ENCODE results near the gene DCAF15. TPM values are rescaled to one million over a fixed set of nuclear protein-coding genes. Genes with fewer than 3 reads are reported as not detected.

Gene DCAF15
- total and polyA plus RNA-seq, 3 donors from 2014 or later = 79.3 to 151 (median 82.6) TPM

DNA sequence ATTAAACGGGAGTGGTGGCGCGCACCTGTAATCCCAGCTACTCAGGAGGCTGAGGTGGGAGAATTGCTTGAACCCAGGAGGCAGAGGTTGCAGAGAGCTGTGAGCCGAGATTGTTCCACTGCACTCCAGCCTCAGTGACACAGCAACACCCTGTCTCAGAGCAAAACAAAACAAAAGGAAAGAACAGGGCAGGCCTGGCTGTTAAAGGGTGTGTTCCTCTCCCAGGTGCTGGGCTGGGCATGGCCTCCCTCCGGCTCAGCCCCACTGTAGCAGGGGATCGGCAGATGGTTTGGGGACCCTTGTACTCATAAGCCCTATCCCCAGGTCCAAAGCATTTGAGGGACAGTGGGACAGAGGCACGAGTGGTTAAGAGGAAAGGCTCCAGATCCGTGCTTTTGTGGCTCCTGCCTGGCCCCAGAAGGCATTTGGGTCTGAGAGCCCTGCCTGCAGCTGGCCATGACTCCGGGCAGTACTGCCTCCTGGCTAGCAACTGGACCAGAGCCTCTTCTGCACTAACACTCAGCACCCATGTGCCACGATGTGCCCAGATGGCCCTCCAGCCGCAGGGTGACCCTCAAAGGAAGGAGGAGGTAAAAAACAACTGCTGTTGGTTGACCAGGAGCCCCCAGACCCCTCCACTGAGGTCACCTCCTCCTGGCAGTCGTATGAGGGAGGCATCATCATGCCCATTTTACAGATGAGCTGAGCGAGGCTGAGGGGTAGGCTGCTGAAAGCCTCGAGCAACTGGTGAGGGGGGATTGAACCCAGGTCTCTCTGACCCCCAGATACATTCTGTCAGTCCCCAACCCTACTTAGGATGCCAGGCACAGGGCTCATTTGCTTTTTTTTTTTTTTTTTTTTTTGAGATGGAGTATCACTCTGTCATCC is 43.8 kb downstream of the DCAF15 start:
- Histone ChIP-seq H3K4me3 (no peak overlapping the region), H3K27ac (no peak overlapping the region), H3K4me1 (peaks cover 5% of the 10 kb centered on the region), H3K9me3 (no peaks in the 10 kb centered on the region), H3K36me3 (ENCODE audit: low read depth, missing control alignments) (no peaks in the 10 kb centered on the region), H3K27me3 (no peaks in the 10 kb centered on the region)
- intact Hi-C loops (cut with DNase I; ENCODE audit: low total_unique reads) = no loop called here
- no peak for TF ChIP-seq POLR2A (IDR thresholded peaks at IDR 0.05)
- TF ChIP-seq, protein P1, sequence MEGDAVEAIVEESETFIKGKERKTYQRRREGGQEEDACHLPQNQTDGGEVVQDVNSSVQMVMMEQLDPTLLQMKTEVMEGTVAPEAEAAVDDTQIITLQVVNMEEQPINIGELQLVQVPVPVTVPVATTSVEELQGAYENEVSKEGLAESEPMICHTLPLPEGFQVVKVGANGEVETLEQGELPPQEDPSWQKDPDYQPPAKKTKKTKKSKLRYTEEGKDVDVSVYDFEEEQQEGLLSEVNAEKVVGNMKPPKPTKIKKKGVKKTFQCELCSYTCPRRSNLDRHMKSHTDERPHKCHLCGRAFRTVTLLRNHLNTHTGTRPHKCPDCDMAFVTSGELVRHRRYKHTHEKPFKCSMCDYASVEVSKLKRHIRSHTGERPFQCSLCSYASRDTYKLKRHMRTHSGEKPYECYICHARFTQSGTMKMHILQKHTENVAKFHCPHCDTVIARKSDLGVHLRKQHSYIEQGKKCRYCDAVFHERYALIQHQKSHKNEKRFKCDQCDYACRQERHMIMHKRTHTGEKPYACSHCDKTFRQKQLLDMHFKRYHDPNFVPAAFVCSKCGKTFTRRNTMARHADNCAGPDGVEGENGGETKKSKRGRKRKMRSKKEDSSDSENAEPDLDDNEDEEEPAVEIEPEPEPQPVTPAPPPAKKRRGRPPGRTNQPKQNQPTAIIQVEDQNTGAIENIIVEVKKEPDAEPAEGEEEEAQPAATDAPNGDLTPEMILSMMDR (IDR thresholded peaks at IDR 0.05) = no peak
- WGBS, 2 donors = 85% methylated on average over 12 to 14 of the region's 14 CpGs
- no peak for DNase-seq

DNA sequence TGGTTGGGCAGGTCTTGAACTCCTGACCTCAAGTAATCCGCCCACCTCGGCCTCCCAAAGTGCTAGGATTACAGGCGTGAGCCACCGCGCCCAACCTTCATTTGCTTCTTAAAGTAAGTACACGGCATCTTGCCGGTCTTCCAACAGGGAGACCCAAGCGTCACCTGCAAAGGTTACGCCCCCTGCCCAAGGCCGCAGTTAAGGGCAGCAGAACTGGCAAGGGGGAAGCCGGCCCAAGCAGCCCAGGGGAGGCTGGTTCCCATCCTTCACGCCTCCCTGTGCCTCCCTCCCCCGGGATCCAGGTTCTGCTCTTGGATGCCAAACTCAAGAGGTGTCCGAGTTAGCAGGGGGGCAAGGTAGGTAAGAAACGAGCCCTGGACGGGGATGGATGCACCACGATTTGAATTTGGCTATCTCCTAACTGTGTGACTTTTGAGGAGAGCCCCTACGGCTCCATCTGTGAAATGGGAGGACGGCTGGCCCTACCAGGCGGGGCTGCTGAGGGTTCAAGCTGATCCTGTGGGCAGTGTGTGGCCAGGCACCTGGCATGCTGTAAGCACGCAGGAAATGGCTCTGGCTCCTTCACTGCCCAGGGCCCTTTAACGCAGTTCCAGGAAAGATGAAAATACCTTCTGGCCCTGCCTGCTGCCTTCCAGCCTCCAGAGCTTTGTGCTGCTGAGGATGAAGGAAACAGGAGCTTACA is 44.8 kb downstream of the DCAF15 start:
- intact Hi-C loops (cut with DNase I; ENCODE audit: low total_unique reads) = no loop called here
- no peak for DNase-seq
- no peak overlapping the region for H3K27ac ChIP-seq
- H3K27me3 ChIP-seq = no peaks in the 10 kb centered on the region
- H3K4me3 ChIP-seq = no peak overlapping the region
- H3K9me3 ChIP-seq = no peaks in the 10 kb centered on the region
- H3K4me1 ChIP-seq = no peaks in the 10 kb centered on the region
- no peaks in the 10 kb centered on the region for H3K36me3 ChIP-seq (ENCODE audit: low read depth, missing control alignments)
- TF ChIP-seq, protein P1 (IDR thresholded peaks at IDR 0.05) = no peak
- TF ChIP-seq POLR2A (IDR thresholded peaks at IDR 0.05) = no peak
- WGBS, 2 donors = 92 to 100% methylated on average over 9 to 22 of the region's 22 CpGs

DNA sequence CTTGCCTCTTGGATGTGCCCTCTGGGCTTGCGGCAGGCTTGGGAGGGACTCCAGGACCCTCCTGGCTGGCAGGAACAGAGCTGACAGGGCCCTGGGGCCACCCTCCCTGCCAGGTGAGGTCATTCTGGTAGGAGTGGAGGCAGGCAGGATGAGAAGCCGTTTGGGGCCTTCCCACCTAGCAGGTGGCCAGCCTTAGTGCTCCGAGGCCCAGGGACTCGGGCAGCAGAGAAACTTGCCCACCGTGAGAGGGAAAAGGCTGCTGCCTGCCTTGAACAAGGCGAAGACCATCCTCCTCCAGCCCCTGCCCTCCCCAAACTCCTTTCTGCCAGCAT is 45.3 kb downstream of the DCAF15 start:
- no peak overlapping the region for H3K4me3 ChIP-seq
- no peak overlapping the region for H3K27ac ChIP-seq
- no peaks in the 10 kb centered on the region for H3K27me3 ChIP-seq
- DNase-seq = no peak
- no peak for TF ChIP-seq POLR2A (IDR thresholded peaks at IDR 0.05)
- TF ChIP-seq, protein P1 (IDR thresholded peaks at IDR 0.05) = no peak
- 91% methylated on average over 5 to 6 of the region's 6 CpGs for WGBS, 2 donors
- H3K36me3 ChIP-seq (ENCODE audit: low read depth, missing control alignments) = no peaks in the 10 kb centered on the region
- intact Hi-C loops (cut with DNase I; ENCODE audit: low total_unique reads) = no loop called here
- no peaks in the 10 kb centered on the region for H3K9me3 ChIP-seq
- H3K4me1 ChIP-seq = no peaks in the 10 kb centered on the region

DNA sequence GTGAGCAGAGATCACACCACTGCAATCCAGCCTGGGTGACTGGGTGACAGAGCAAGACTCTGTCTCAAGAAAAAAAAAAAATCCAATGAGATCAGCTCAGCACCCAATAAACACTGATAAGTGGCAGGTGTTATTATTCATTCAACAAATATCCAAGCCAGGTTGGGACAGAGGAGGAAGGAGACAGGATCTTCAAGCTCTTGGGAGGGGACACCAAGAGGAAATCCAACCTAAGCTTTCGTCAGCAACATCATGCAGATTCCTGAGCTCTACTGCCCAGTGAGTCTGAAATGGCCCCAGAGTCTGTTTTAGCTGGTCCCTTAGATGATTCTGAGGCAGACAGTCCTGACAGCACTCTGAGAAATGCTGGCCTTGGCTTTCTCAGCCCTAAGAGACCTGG is 46.1 kb downstream of the DCAF15 start:
- no peaks in the 10 kb centered on the region for H3K36me3 ChIP-seq (ENCODE audit: low read depth, missing control alignments)
- WGBS, 2 donors = 87 to 100% methylated on average over 1 of the region's 1 CpG
- no peak for DNase-seq
- H3K9me3 ChIP-seq = no peaks in the 10 kb centered on the region
- no peak overlapping the region for H3K27ac ChIP-seq
- intact Hi-C loops (cut with DNase I; ENCODE audit: low total_unique reads) = no loop called here
- H3K4me1 ChIP-seq = peaks cover 5% of the 10 kb centered on the region
- H3K4me3 ChIP-seq = no peak overlapping the region
- TF ChIP-seq, protein P1 (IDR thresholded peaks at IDR 0.05) = no peak
- TF ChIP-seq POLR2A (IDR thresholded peaks at IDR 0.05) = no peak
- H3K27me3 ChIP-seq = no peaks in the 10 kb centered on the region
